ENCODE results near the gene RBM38. TPM values are rescaled to one million over a fixed set of nuclear protein-coding genes. Genes with fewer than 3 reads are reported as not detected.

RBM38 gene
- total and polyA plus RNA-seq, 3 experiments from 2014 or later = 94.4 to 107 (median 101) TPM

DNA sequence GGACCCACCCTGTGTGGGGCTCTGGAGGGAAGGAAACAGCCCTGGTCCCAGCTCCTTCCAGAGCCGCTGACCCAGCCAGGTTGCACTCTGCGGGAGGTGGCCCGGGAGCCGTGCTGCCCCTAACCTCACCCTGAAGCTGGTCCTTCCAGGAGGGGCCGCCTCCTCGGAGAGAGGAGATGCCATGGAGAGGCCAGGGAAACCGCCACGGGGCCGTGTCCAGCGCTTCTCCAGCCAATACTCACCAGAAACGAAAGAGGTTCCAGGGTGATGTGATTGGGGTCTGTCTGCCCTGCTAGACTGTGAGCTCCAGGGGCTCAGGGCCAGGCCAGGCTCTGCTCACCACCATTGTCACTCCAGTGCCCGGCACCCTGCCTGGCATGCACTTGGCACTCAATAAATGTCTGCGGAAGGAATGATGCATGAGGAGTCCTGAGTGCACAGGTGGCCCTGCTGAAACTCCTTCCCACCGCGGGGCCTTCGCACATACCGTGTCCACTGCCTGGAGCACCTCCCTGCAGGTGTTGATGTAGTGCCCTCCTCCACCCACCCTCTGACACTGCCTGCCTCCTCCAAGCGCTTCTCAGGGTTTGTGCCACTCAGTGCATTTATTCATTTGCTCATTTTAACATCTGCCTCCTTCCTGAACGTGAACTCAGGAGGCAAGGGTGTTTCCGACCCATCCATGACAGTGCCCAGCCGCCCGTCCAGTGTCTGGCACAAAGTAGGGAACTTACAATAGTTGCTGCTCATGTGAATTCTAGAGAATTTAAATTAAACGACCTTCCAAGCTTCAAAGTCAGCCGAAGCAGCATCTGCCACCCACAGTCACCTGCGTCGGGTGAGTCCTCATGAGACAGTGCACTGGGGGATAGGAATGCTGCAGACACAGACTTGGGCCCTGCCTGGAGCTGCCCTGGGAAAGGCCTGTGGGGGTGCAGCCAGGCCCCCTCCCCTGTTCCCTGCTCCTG lies 30.3 kb downstream of the RBM38 start:
- Histone ChIP-seq H3K27me3 (ENCODE audit: insufficient read depth, low read length, poor library complexity, severe bottlenecking) (no peaks in the 10 kb centered on the region), H3K4me1 (ENCODE audit: insufficient read depth, low read length) (peaks cover 17% of the 10 kb centered on the region), H3K27ac (ENCODE audit: low read depth, low read length) (no peak overlapping the region), H3K9me3 (ENCODE audit: low read length) (no peaks in the 10 kb centered on the region), H3K36me3 (ENCODE audit: insufficient read depth, low read length) (no peaks in the 10 kb centered on the region), H3K4me3 (ENCODE audit: low read length) (no peak overlapping the region)
- Mint-ChIP-seq H3K36me3 (no peaks in the 10 kb centered on the region), H3K9me3 (no peaks in the 10 kb centered on the region), H3K27me3 (no peaks in the 10 kb centered on the region), H3K4me1 (peaks cover 8 to 33% (median 11%) of the 10 kb centered on the region in 3 donors), H3K4me3 (no peak overlapping the region), H3K27ac (no peak overlapping the region)
- ChIA-PET CTCF (no interaction called here), POLR2A (interaction anchor here (1.3 kb wide), 1 partner anchor 23 kb away, joined by 3 read pairs; no protein-coding TSS in a partner anchor)
- no peak for DNase-seq

DNA sequence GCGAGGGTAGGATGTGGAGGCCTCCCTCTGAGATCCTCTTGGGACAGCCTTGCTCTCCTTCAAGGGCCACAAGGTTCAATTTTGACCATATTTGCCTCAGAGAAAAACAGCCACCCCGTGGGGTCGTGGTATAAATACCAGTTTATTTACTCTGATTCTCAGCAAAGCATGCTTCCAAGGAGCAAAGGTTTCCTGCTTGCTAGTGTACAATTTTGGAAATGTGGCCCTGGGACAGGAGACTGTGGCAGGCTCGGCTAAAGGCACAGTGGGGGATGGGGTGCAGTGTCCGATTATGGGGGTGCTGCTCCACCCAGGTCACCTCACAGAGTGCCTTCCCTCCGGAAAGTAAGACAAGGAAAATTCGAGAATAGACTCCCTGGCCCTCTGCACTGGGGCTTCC lies 31.1 kb downstream of the RBM38 start:
- Histone ChIP-seq H3K27ac (ENCODE audit: low read depth, low read length) (no peak overlapping the region), H3K9me3 (ENCODE audit: low read length) (no peaks in the 10 kb centered on the region), H3K4me1 (ENCODE audit: insufficient read depth, low read length) (peaks cover 17% of the 10 kb centered on the region), H3K4me3 (ENCODE audit: low read length) (no peak overlapping the region), H3K36me3 (ENCODE audit: insufficient read depth, low read length) (no peaks in the 10 kb centered on the region), H3K27me3 (ENCODE audit: insufficient read depth, low read length, poor library complexity, severe bottlenecking) (no peaks in the 10 kb centered on the region)
- H3K27ac Mint-ChIP-seq = no peak overlapping the region
- no peaks in the 10 kb centered on the region for H3K36me3 Mint-ChIP-seq
- H3K4me3 Mint-ChIP-seq = no peak overlapping the region
- ChIA-PET POLR2A (interaction anchor here (1.3 kb wide), 1 partner anchor 24 kb away, joined by 3 read pairs; no protein-coding TSS in a partner anchor), CTCF (interaction anchor here (1.8 kb wide), 1 partner anchor 24 kb away, joined by 7 read pairs; no protein-coding TSS in a partner anchor)
- no peaks in the 10 kb centered on the region for H3K27me3 Mint-ChIP-seq
- DNase-seq = no peak
- H3K9me3 Mint-ChIP-seq = no peaks in the 10 kb centered on the region
- peaks cover 9 to 37% (median 15%) of the 10 kb centered on the region in 3 donors for H3K4me1 Mint-ChIP-seq

DNA sequence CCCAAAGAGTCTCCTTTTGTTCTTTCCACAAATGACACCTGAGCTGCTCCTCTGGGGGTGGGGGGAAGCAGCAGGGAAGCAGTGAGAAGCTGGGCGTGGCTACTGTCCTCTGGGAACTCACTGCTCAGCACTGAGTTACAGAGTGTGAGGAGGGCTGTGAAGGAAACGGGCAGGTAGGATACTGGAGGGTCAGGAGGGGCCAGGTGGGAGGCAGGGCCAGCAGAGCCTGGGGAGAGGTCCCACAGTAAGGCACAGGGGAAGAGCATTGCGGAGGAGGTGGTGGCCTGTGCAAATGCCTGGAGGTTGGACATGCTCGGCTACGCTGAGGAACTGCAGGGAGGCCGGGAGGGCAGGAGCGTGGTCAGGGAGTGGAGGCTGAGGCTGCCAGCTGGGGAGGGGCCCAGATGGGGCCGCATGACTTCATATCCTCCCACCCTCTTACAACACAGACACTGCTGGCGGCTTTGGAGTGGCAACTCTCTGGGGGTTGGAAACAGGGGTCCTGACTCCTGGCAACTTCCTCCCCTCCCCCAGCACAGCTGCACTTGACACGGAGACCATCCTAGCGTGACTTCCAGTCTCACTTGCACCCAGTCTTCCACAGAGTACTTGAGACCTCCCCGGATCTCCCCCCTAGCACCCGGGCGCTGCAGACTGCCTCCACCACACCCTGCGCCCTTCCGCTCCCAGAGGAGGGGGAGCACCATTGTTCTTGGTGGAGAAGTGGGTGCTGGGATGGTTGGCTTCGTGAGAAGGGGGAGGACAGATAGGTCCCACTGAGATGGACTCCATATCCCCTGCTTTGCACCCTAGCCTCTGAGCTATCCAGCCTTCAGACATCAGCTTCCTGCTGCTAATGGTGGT lies 34.2 kb downstream of the RBM38 start:
- H3K4me1 ChIP-seq (ENCODE audit: insufficient read depth, low read length) = peaks cover 13% of the 10 kb centered on the region
- H3K36me3 Mint-ChIP-seq = no peaks in the 10 kb centered on the region
- no peaks in the 10 kb centered on the region for H3K9me3 ChIP-seq (ENCODE audit: low read length)
- H3K27me3 Mint-ChIP-seq = no peaks in the 10 kb centered on the region
- H3K9me3 Mint-ChIP-seq = no peaks in the 10 kb centered on the region
- no peaks in the 10 kb centered on the region for H3K27me3 ChIP-seq (ENCODE audit: insufficient read depth, low read length, poor library complexity, severe bottlenecking)
- DNase-seq = no peak
- no peaks in the 10 kb centered on the region for H3K36me3 ChIP-seq (ENCODE audit: insufficient read depth, low read length)
- POLR2A ChIA-PET = no interaction called here
- H3K4me3 Mint-ChIP-seq = no peak overlapping the region
- peaks cover 13 to 41% (median 30%) of the 10 kb centered on the region in 3 donors for H3K4me1 Mint-ChIP-seq
- no peak overlapping the region for H3K27ac ChIP-seq (ENCODE audit: low read depth, low read length)
- no peak overlapping the region for H3K27ac Mint-ChIP-seq
- H3K4me3 ChIP-seq (ENCODE audit: low read length) = no peak overlapping the region
- CTCF ChIA-PET = interaction anchor here (1.1 to 2.1 kb wide), 3 partner anchors 27 to 44 kb away, joined by 3 to 6 read pairs (median 4); no protein-coding TSS in a partner anchor

DNA sequence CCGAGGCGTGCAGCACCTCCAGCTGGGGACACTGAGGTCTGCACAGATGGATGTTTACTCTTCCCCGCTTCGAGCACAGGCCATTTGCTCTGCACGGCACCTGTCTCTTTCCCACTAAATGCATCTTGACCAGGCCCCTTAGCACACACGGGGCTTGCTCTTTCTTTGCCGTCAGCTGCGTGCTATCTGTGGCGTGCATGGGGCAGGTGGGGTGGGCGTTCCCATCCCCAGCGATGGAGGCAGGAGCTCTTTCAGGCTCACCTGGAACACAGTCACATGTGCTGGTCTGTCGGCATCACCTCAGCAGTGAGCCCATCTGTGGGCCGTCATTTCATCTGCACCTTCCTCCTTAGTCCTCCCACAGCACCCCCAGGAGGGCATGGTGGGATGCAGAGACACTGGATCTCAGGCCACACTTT lies 35.1 kb downstream of the RBM38 start:
- peaks cover 14 to 47% (median 34%) of the 10 kb centered on the region in 3 donors for H3K4me1 Mint-ChIP-seq
- Histone ChIP-seq H3K4me3 (ENCODE audit: low read length) (no peak overlapping the region), H3K27ac (ENCODE audit: low read depth, low read length) (no peak overlapping the region), H3K36me3 (ENCODE audit: insufficient read depth, low read length) (no peaks in the 10 kb centered on the region), H3K9me3 (ENCODE audit: low read length) (no peaks in the 10 kb centered on the region), H3K4me1 (ENCODE audit: insufficient read depth, low read length) (peaks cover 19% of the 10 kb centered on the region), H3K27me3 (ENCODE audit: insufficient read depth, low read length, poor library complexity, severe bottlenecking) (no peaks in the 10 kb centered on the region)
- no peaks in the 10 kb centered on the region for H3K36me3 Mint-ChIP-seq
- POLR2A ChIA-PET = no interaction called here
- H3K4me3 Mint-ChIP-seq = no peak overlapping the region
- peak overlapping the region in 2 of 8 donors; percentile 3 to 7 for H3K27ac Mint-ChIP-seq
- DNase-seq = no peak
- H3K9me3 Mint-ChIP-seq = no peaks in the 10 kb centered on the region
- CTCF ChIA-PET = interaction anchor here (1.1 to 2.1 kb wide), 4 partner anchors 28 to 45 kb away, joined by 3 to 6 read pairs (median 4); no protein-coding TSS in a partner anchor
- H3K27me3 Mint-ChIP-seq = no peaks in the 10 kb centered on the region

GRCh38 chr20:57426831-57427230 lies 35.6 kb downstream of the RBM38 start:
- H3K4me1 Mint-ChIP-seq = peaks cover 18 to 52% (median 40%) of the 10 kb centered on the region in 3 donors
- H3K27me3 Mint-ChIP-seq = no peaks in the 10 kb centered on the region
- no peaks in the 10 kb centered on the region for H3K9me3 Mint-ChIP-seq
- H3K9me3 ChIP-seq (ENCODE audit: low read length) = no peaks in the 10 kb centered on the region
- no peaks in the 10 kb centered on the region for H3K36me3 Mint-ChIP-seq
- H3K4me1 ChIP-seq (ENCODE audit: insufficient read depth, low read length) = peaks cover 25% of the 10 kb centered on the region
- H3K27ac Mint-ChIP-seq = peak overlapping the region in 1 of 8 donors; percentile 1
- CTCF ChIA-PET = interaction anchor here (1.5 to 2.1 kb wide), 2 partner anchors 28 to 45 kb away, joined by 4 to 6 read pairs; no protein-coding TSS in a partner anchor
- POLR2A ChIA-PET = no interaction called here
- no peak overlapping the region for H3K4me3 ChIP-seq (ENCODE audit: low read length)
- H3K27ac ChIP-seq (ENCODE audit: low read depth, low read length) = no peak overlapping the region
- no peak overlapping the region for H3K4me3 Mint-ChIP-seq
- no peaks in the 10 kb centered on the region for H3K27me3 ChIP-seq (ENCODE audit: insufficient read depth, low read length, poor library complexity, severe bottlenecking)
- H3K36me3 ChIP-seq (ENCODE audit: insufficient read depth, low read length) = no peaks in the 10 kb centered on the region
- no peak for DNase-seq

GRCh38 chr20:57428324-57429158 lies 37.3 kb downstream of the RBM38 start:
- Histone ChIP-seq H3K4me1 (ENCODE audit: insufficient read depth, low read length) (peaks cover 42% of the 10 kb centered on the region), H3K4me3 (ENCODE audit: low read length) (no peak overlapping the region), H3K9me3 (ENCODE audit: low read length) (no peaks in the 10 kb centered on the region), H3K27me3 (ENCODE audit: insufficient read depth, low read length, poor library complexity, severe bottlenecking) (no peaks in the 10 kb centered on the region), H3K27ac (ENCODE audit: low read depth, low read length) (no peak overlapping the region), H3K36me3 (ENCODE audit: insufficient read depth, low read length) (no peaks in the 10 kb centered on the region)
- ChIA-PET CTCF (interaction anchor here (0.9 to 8.1 kb wide), 5 partner anchors 9 to 47 kb away, joined by 3 to 67 read pairs (median 4); no protein-coding TSS in a partner anchor), POLR2A (interaction anchor here (0.8 to 1.0 kb wide), 2 partner anchors 30 to 40 kb away, joined by 3 read pairs; no protein-coding TSS in a partner anchor)
- H3K4me1 Mint-ChIP-seq = peaks cover 34 to 67% (median 54%) of the 10 kb centered on the region in 3 donors
- H3K27me3 Mint-ChIP-seq = no peaks in the 10 kb centered on the region
- H3K27ac Mint-ChIP-seq = no peak overlapping the region
- H3K4me3 Mint-ChIP-seq = no peak overlapping the region
- H3K9me3 Mint-ChIP-seq = no peaks in the 10 kb centered on the region
- no peak for DNase-seq
- no peaks in the 10 kb centered on the region for H3K36me3 Mint-ChIP-seq

GRCh38 chr20:57429159-57429496 lies 37.9 kb downstream of the RBM38 start:
- ChIA-PET CTCF (interaction anchor here (0.9 to 8.1 kb wide), 4 partner anchors 9 to 40 kb away, joined by 3 to 67 read pairs (median 4); no protein-coding TSS in a partner anchor), POLR2A (interaction anchor here (0.8 to 1.0 kb wide), 2 partner anchors 31 to 41 kb away, joined by 3 read pairs; no protein-coding TSS in a partner anchor)
- DNase-seq = no peak
- H3K27ac Mint-ChIP-seq = peak overlapping the region in 1 of 8 donors; percentile 77
- Histone ChIP-seq H3K36me3 (ENCODE audit: insufficient read depth, low read length) (no peaks in the 10 kb centered on the region), H3K27me3 (ENCODE audit: insufficient read depth, low read length, poor library complexity, severe bottlenecking) (no peaks in the 10 kb centered on the region), H3K4me3 (ENCODE audit: low read length) (no peak overlapping the region), H3K4me1 (ENCODE audit: insufficient read depth, low read length) (peaks cover 48% of the 10 kb centered on the region), H3K27ac (ENCODE audit: low read depth, low read length) (no peak overlapping the region), H3K9me3 (ENCODE audit: low read length) (no peaks in the 10 kb centered on the region)
- H3K4me3 Mint-ChIP-seq = no peak overlapping the region
- peaks cover 40 to 70% (median 56%) of the 10 kb centered on the region in 3 donors for H3K4me1 Mint-ChIP-seq
- H3K27me3 Mint-ChIP-seq = no peaks in the 10 kb centered on the region
- no peaks in the 10 kb centered on the region for H3K36me3 Mint-ChIP-seq
- H3K9me3 Mint-ChIP-seq = no peaks in the 10 kb centered on the region

Data from CD8-positive, alpha-beta memory T cell (primary cell).